ENCODE measurements around the gene ALPK3. TPM values are rescaled to one million over a fixed set of nuclear protein-coding genes. Genes with fewer than 3 reads are reported as not detected.

Gene ALPK3
- polyA plus RNA-seq (ENCODE audit: insufficient read length) = 20.7 TPM
- long read RNA-seq, donor 1 = 0 reads
- long read RNA-seq, donor 2, partial matches to known transcripts = 11 of 11 reads
- long read RNA-seq, donor 2, other reads (novel, unspliced or antisense) = 0 of 11 reads
- long read RNA-seq, donor 3 = 0 reads
- long read RNA-seq, donor 4 = 0 reads
- long read RNA-seq, donor 5, full-length matches to known transcripts = 1 of 1 reads
- long read RNA-seq, donor 5, partial matches to known transcripts = 0 of 1 reads
- long read RNA-seq, donor 5, other reads (novel, unspliced or antisense) = 0 of 1 reads
- long read RNA-seq, donor 6 = 0 reads
- long read RNA-seq, donor 7 = 0 reads
- long read RNA-seq, donor 8 = 0 reads

- no peak for DNase-seq
Measured at GRCh38 chr15:84816694-84817465, at the start of gene ALPK3. Gene ALPK3 (plus strand): TSS chr15:84817356. CDS start chr15:84817453, 97 bp downstream.

GRCh38 chr15:84772031-84772430, 45.1 kb upstream of the ALPK3 start:
- no peak for DNase-seq

GRCh38 chr15:84772467-84772866, 44.7 kb upstream of the ALPK3 start:
- DNase-seq = no peak

DNA sequence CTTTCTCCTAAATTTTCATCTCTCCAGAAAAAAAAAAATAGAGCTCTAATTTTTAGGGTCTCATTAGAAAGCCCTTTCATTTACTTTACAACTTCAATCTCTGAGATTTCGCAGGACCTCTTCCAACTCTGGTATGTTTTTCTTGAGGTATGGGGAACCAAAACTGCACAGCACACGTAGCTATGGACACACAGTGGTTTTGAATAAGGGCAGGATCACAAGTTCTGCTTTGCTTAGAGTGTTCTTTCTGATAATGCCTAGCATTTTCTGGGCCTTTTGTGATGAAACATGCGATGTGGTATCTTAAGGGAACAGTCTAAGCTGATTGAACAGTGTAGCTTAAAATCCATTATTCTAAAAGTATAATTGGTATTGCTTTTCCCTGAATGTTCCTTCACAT, 43.4 kb upstream of the ALPK3 start:
- DNase-seq = no peak

DNA sequence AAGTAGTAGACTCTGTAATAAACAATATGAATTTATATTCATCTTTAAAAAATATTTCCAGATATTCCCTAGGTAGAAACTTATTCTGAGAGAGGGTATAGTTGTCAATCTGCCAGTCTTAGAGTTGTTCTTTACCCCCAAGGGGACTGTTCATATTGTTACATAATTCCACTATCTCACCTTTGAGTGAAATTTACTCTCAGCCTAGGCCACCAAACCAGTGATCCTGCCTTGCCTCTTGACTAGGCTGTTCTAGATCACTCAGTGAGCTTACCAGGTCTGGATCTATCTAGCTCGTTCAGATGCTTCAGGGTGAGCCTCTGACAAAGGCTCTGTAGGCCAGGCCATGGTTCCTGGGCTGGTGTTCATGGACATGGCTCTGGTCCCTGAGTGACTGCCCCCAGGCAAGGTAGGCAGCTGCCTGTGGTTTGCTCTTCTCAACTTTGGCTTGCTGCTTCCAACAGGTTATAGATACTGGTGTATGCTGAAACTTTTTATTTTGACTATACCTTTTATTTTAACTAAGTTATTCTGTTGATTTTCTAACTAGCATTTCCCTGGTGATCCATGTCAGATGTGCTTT, 41.2 kb upstream of the ALPK3 start:
- DNase-seq = no peak

DNA sequence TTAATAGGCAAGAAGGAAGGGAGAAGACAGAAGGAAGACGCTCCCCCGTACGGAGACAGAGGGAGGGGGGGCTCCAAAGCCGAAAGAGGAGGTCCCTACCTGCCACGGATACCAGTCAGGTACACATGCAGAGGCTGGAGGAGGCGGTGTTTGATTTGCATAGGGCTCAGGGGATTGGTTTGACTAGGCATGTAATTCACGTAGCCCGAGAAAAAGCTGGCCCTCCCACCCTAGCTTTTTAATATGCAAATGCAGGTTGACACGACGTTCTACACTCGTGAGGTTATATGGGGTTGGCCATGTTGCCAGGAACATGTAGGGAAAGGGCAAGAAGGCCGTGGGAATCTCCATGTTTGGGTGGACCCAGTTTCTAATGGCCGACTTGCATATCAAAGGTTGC, 39.0 kb upstream of the ALPK3 start:
- DNase-seq = no peak

DNA sequence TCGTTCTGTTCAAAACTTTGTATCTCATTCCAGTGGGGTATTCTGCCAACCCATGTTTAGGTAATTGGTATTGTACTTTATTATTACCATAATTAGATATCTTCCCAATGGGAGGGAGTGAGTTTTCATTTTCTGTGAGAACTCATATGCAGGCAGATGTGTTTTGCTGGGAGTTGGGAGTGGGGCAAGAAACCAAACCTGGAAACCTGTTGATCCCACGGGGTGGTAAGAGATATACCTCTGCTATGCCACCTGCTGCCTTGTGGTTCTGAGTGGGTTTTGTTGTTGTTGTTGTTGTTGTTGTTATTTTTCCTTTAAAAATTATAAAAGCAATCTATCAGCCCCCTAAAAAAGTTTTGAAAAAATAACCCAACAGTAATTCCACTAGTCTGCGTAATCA, 36.7 kb upstream of the ALPK3 start:
- no peak for DNase-seq

DNA sequence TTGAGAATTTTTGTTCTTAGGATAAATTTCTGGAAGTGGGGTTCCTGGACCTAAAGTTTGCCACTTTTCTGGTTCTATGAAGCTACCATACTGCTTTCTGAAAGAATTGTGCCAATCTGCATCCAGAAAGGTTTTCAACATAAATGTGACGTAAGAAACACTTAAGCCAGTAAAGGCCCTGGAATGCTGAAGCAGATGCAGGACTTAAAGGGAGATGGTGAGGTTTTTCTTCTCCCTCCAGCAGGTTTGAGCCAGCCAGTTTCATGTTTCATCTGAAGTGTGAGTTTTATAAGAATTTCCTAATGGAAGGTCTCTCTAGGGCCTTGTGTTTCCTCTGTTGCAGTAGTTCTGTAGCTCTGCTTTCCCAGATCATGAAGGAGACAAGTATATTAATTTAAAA, 35.7 kb upstream of the ALPK3 start:
- no peak for DNase-seq

DNA sequence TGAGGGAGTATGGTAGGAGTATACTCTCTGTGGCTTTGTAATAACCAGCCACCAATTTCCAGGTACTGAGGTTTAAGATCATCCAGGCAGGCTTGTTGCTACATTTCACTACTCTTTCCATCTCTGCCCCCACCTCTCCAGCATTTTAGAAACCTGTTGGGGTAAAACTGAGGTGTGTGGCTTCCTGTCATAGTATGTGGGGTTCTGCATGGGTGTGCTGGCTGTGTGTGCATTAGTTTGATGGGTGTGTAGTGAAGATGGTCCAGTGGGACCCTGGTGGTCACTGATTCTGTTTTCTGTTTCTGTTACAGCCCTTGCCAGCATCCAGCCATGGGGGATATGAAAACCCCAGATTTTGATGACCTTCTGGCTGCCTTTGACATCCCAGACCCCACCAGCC, 34.8 kb upstream of the ALPK3 start:
- DNase-seq = no peak

- DNase-seq = no peak
Measured at GRCh38 chr15:84783493-84784251, 33.5 kb upstream of the ALPK3 start.

GRCh38 chr15:84784262-84784661, 32.9 kb upstream of the ALPK3 start:
- DNase-seq = no peak

GRCh38 chr15:84785053-84785452, 32.1 kb upstream of the ALPK3 start:
- no peak for DNase-seq

GRCh38 chr15:84788500-84788899, 28.7 kb upstream of the ALPK3 start:
- no peak for DNase-seq

DNA sequence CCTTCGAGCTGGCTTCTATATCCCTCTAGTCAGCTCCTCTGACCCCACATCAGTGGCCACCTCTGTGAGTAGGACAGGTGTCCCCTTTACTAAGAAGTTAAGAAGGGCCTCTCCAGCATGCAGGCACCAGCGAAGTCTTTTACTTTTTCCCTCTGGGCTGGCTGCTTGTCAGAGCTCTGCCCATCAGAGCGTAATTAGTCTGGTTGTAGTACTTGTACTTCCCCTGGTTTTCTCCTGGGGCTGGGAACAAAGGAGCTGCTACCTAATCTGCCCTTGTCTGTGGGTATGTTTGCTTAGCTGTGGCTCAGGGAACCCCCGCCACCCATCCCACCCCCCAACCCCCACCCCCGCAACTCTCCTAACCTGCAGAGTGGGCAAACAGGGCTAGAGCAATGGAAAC, 27.4 kb upstream of the ALPK3 start:
- no peak for DNase-seq

- no peak for DNase-seq
Measured at GRCh38 chr15:84790676-84791075, 26.5 kb upstream of the ALPK3 start.

- no peak for DNase-seq
Measured at GRCh38 chr15:84791763-84792162, 25.4 kb upstream of the ALPK3 start.

DNA sequence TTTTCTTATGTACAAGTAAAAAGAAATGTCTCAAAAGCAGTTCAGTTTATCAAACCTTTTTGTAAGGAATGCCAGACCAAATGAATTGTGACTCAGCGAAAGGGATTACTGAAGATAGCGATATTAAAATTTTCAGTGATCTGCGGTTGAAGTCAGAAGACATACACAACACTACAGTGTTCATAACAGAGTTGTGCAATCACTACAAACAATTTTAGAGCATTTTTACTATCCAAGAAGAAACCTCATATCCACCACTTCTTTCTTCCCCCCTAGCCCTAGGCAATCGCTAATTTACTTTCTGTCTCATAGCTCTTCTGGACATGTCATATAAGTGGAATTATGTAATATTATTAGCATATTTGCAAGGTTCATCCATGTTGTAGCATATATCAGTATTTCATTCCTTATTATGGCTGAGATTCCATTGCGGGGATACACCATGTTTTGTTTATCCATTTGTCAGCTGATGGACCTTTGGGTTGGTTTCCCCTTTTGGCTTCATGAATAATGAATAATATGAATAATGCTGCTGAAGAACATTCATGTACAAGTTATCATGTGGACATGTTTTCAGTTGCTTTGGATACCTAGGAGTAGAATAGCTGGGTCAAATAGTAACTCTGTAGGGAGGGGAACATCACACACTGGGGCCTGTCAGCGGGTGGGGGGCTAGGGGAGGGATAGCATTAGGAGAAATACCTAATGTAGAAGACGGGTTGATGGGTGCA, 23.6 kb upstream of the ALPK3 start:
- DNase-seq = no peak

DNA sequence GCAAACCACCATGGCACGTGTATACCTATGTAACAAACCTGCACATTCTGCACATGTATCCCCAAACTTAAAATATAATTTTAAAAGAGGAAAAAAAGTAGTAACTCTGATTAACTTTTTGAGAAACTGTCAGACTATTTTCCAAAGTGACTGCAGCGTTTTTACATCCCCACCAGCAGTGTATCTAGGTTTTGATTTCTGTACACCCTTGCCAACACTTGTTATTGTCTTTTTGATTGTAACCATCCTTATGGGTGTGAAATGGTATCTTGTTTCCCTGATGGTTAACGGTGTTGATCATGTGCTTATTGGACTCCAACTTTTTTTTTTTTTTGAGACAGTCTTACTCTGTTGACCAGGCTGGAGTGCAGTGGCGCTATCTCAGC, 23.0 kb upstream of the ALPK3 start:
- DNase-seq = no peak

DNA sequence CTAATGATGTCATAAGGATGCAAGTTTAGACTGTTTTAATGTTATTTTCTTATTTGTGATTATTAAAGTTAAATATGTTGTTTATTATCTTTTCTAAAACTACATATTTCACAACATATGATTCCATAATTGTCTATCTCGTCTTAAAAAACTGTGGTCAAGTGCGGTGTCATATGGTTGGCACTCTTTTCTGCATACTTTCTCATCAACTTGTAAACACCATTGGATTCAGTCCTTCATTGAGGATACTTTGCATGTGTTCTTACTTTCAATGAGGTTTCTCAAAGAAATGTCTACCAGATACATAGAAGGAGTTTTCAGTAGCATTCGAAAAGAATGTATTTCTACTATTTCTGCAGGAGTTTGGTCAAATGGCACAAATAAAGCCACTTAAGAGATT, 22.0 kb upstream of the ALPK3 start:
- no peak for DNase-seq

DNA sequence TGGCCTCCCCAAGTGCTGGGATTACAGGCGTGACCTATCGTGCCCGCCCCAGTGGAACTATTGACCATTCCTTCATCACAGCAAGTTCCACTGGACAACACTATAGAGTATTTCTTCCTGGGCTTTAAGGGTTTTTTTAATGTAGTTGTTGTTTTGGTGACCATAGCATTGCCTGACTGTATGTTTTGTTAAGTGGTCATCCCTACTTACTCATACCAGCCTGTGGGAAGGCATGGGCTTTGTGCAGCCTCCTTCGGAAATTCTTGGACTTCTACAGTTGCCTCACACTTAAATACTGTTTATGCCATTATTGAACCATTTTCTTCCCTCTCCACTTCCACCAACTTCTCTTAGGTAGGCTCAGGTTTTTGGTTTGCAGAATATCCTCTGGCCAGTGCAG, 19.9 kb upstream of the ALPK3 start:
- no peak for DNase-seq

DNA sequence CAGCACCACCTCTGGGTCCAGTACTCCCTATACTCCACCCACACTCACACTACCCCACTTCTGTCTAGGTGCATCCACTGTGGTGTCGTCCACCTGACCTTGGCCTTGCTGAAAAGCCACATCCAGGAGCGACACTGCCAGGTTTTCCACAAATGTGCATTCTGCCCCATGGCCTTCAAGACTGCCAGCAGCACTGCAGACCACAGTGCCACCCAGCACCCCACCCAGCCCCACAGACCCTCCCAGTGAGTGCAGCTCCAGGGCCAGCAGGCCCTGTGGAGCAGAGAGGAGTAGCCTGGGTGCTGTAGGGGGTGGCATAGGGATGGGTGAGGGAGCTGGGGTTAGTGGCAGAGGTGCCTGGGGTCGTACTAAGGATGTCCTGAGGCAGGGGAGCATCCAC, 19.4 kb upstream of the ALPK3 start:
- DNase-seq = no peak

GRCh38 chr15:84798436-84798946, 18.7 kb upstream of the ALPK3 start:
- no peak for DNase-seq

Data from left kidney (tissue), 8 donors.